GM18868 (cell line): ENCODE data around the gene HPN.
"Not testable (repeated sequence)": the region's sequence is repeated elsewhere in the genome, so short reads cannot be mapped to it uniquely, and the experiment has no call there.

Experiments used
- ATAC-seq: cut with Tn5 transposase; IDR thresholded peaks from one replicate; pipeline ENCODE4 v1.9.1; 2021; ENCODE audit warnings: mild to moderate bottlenecking, moderate library complexity; ENCODE audit not compliant: unreplicated experiment

HPN gene

DNA sequence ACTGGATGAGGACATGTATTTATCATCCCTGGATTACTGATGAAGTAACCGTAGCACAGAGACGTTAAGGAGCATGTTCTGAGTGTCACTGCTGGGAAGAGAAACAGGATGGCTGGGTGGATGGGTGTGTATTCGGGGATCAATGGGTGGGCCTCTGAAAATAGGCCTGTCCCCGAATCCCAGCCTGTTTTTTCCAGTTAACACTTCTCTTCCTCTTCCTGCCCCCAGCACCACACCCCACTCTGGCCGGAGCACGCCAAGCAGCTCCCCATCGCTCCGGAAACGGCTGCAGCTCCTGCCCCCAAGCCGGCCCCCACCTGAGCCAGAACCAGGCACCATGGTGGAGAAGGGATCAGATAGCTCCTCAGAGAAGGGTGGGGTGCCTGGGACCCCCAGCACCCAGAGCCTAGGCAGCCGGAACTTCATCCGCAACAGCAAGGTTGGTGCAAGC, 32.6 kb upstream of the HPN start:
- no peak for ATAC-seq

DNA sequence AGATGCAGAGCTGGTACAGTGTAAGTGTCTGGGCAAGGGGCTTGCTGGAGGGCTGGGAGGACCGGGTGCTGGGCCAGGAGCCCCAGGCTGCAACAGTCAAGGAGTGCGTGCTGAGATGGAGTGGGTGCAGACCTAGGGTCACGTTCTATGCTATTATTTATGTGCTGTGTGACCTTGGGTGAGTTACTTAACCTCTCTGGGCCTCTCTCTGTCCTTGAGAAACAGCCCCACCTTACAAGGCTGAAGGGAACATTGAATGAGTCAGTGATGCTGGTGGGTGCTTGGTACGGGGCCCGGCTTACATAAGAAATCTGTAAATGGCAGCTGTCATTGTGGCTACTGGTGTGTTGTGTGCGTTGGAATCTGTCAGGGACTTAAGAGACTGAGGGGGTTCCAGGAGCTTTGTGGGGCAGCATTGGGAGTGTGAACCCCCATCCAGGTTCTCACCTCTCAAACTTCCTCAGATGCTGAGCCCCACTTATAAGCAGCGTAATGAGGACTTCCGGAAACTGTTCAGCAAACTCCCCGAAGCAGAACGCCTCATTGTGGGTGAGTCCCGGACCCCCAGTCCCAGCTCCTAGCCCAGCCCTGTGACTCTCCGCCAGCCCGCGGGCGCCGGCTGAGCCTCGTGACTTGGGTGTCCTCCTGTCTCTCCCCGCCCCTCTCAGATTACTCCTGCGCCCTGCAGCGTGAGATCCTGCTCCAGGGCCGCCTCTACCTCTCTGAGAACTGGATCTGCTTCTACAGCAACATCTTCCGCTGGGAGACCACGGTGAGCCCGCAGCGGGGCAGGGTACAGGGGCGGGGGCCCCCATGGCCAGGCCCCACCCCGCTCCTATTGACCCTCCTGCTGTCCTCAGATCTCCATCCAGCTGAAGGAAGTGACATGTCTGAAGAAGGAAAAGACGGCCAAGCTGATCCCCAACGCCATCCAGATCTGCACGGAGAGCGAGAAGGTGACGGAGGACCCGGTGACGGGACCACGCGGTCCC, 31.8 kb upstream of the HPN start:
- ATAC-seq = no peak

DNA sequence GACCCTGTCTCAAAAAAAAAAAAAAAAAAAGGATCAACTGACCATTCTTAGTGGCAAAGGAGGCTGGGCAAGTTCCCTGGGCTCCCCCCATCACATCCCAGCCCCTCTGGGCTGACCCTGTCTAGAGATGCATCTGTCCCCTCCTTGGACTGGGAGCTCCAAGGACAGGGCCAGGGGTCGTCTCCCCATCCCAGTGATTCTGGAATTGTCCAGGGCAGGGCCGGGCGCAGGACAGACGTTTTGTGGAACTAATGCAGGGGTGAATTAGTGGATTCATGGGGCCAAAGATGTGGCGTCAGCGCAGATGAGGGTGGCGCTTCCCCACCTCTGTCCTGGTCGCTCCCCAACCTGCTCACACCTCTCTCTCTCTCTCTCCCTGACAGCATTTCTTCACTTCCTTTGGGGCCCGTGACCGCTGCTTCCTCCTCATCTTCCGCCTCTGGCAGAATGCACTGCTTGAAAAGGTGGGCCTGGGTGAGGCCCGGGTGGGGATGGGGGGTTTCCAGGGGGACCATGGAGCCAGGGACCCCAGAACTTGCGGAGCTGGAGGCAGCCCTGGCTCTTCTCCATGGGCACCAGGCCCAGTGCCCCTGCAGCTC, 30.3 kb upstream of the HPN start:
- ATAC-seq = no peak

DNA sequence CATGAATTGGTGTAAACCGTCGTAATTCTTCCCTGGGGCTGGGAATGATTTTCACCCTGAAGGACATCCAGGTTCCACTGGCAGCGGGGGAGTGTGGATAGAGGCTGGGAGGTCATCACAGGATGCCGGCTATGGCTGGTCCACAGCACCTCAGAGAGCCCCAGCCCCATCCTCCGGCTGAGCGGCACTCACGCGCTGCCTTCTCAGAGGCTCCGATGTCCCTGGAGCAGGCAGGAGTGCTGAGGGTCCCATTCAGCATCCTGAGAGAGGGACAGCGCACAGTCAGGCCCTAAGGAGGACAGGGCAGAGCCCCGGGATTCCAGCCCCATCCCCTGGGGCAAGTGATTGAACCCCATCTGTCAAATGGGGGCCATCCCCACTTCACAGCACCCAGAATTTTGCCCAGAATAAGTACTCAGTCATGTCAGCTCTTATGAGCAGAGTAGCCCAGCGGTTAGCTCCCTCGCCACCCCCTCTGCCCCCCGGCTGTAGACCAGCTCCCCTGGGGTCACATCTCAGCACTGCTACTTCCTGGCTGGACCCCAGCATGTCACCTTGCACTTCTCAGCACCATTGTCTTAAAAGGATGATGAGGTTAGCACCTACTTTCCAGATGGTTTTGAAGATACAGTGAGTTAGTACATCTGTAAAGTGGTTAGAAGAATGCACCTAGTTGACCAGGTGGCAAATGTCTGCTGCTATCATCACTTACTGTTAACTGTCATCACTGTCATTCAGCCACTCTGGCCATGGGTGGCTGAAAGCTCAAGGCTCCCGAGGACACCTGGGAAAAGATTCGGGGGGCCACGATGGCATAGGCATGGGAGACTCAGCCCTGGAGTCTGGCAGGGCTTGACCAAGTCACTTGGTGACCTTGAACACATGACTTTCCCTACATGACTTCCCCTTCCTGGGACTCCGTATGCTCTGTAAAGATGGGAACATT, 29.5 kb upstream of the HPN start:
- ATAC-seq = no peak

DNA sequence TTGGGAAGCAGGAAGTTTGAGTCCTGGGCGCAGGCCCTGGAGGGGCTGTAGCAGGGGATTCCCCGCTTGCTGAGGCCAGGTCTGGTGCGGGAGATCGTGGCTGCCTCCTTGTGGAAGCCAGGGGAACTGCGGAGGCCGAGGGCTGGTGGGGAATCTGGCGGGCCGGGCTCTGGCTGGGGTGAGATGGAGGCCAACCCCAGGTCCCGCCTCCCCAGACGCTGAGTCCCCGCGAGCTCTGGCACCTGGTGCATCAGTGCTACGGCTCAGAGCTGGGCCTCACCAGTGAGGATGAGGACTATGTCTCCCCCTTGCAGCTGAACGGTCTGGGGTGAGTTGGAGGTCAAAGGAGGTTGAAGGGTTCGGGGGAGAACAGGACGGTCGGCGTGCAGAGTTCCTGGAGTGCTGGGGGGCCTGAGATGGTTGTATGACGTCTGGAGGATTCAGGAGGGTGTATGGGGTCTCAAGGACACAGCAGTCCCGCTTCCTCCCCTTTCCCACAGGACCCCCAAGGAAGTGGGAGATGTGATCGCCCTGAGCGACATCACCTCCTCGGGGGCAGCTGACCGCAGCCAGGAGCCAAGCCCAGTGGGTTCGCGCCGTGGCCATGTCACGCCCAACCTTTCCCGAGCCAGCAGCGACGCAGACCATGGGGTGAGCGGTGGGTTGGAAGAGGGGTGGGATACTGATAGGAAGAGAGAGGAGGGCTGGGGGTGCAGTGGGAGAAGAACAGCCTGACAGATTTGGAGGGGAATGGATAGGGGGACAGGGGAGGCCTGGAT, 28.3 kb upstream of the HPN start:
- no peak for ATAC-seq

DNA sequence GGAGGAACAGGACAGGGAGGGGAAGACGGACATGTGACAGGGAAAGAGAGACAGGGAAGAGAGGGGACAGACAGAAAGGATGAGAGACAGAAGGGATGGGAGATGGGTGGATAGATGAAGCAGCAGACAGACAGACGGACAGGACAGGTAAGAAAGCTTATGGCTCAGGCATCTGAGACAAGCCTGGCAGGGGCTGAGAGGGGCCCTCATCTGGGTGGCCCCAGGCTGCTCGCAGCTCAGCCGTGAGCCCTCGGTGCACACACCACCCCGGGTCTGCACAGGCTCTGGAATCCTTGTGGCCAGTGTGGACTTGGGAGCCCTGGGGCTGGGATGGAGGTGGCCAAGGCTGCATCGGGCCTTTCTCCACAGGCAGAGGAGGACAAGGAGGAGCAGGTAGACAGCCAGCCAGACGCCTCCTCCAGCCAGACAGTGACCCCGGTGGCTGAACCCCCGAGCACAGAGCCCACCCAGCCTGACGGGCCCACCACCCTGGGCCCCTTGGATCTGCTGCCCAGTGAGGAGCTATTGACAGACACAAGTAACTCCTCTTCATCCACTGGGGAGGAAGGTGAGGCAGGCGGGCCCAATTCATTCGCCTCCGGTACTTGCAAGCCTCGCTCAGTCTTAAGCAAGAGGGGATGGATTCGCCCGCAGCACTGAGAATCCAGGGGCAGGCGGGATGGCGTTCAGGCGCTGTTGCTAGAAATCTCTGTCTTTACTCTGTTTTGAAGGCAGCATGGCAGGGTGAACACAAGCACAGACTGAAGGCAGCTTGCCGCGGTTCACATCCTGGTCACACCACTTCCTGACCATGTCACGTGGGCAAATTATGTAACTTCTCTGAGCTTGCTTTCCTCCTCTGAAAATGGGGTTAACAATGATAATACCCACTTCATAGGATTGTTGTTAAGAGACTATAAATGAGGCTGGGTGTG, 27.4 kb upstream of the HPN start:
- ATAC-seq = no peak

DNA sequence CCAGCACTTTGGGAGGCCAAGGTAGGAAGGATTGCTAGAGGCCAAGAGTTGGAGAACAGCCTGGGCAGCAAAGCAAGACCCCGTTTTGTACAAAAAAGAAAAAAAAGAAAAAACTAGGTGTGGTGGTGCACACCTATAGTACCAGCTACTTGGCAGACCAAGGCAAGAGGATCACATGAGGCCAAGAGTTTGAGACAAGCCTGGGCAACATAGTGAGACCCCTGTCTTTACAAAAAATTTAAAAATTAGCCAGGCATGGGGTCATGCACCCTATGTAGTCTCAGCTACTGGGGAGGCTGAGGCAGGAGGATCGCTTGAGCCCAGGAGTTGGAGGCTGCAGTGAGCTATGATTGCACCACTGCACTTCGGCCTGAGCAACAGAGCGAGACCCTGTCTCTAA, 26.7 kb upstream of the HPN start:
- ATAC-seq = not testable (repeated sequence)

DNA sequence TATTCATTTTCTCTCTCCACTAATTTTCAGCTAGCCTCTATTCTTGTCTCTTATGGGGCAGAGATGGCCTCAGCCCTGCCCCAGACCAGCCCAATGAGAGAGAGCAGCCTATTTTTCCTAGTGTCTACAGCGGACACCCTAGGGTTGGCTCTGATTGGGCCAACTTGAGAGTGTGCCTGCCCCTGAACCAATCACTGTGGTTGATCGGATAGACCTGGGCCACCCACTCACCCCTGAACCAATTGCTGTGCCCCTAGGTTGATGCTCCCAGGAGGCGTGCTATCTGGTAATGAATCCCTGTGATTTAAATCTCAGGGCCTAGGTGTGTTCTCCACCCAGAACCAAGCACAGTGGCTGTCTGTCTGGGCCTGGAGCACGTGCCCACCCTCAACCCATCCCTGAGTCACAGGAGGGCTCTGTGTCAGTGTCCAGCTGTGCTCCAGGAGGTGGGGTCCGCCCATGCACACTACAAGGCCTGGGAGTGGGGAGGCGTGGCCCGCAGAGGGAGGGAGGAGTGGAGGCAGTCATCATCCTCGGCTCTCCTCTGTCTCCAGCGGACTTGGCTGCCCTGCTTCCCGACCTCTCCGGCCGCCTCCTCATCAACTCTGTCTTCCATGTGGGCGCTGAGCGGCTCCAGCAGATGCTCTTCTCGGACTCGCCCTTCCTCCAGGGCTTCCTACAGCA, 26.1 kb upstream of the HPN start:
- ATAC-seq = no peak

DNA sequence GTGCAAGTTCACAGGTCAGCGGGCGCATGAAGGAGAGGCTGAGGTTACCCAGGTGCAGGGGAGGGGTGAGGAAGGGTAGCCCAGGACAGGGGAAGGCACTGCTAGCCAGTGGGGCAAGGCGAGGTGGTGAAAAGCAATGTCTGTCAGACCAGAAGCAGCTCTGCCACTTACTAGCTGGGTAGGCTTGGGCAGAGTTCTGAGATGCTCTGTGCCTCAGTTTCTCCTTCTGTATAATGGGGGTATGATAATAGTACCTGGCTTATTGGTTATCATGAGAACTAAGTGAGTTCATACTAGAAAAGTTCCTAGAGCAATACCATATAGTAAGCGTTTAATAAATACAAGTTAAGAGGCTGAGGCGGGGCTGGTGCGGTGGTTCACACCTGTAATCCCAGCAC, 25.6 kb upstream of the HPN start:
- no peak for ATAC-seq

DNA sequence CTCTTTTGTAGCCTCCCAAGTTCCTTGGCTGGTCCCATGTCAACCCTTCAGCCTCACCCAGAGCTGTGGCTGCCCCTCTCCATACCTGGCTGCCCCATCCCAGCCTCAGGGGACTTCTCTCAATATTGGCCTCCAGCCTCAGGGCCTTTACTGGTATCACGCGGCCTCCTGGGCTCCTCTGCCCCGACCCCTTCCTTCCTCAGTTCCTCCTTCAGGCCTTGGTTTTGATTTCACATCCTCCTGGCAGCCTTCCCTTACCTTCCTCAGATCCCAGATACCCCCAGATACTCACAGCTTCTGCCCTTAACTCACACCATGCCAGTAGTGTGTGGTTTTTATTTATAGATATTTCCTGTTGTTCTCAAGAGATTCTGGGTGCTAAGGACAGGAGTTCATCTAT, 24.0 kb upstream of the HPN start:
- no peak for ATAC-seq

DNA sequence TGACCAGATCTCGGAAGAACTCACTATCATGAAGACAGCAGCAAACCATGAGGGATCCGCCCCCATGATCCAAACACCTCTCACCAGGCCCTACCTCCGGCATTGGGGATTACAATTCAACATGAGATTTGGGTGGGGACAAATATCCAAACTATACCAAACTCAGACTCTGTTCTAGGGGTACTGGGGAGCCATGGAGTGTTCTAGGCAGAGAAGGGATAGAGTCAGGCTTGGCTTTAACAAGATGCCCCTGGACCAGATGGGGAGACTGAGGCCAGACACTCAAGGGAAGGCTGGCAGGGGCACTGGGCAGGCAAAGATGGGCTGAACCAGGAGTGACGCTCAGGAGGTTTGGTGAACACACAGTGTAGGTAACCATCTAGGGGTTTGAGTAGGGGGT, 23.1 kb upstream of the HPN start:
- no peak for ATAC-seq

DNA sequence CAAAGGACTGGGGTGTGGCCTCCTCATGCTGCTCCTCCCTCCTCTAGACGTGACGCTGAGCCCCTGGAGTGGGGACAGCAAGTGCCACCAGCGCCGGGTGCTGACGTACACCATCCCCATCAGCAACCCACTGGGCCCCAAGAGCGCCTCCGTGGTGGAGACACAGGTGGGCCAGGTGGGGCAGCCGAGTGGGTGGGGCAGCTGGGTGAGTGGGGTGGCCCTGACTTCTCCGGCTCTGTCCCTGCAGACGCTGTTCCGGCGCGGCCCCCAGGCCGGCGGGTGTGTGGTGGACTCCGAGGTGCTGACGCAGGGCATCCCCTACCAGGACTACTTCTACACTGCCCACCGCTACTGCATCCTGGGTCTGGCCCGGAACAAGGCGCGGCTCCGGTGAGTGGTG, 22.4 kb upstream of the HPN start:
- ATAC-seq = no peak

DNA sequence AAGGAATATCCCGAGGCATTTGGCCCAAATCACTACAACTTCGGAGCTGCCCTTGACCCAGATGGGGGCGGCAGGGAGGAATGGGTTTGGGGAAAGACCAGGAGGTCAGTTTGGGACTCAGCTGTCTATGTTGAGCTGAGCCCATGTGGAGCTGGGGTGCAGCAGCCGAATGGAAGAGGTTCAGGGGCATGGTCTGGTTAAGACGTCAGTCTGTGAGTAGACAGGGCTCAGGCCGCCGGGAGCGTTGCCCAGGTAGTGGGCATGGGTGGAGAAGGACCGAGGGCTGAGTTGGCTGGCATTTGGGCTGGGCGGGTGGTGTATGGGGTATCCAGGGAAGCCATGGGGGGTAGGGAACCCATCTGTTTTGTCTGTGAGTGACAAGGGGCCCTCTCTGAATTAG, 20.5 kb upstream of the HPN start:
- ATAC-seq = no peak

DNA sequence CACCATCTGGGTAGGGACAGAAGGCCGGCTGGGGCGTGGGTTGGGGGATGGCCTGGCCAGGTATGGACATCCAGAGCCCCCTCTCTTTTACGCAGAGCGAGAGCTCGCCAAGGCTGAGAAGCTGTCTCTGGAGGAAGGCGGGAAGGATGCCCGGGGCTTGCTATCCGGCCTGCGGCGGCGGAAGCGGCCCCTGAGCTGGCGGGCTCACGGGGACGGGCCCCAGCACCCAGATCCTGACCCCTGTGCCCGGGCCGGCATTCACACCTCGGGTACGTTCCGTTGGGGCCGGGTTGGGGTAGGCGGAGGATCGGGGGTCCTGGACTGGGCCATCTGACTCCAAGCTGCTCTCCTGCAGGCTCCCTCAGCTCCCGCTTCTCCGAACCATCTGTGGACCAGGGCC, 19.9 kb upstream of the HPN start:
- no peak for ATAC-seq

DNA sequence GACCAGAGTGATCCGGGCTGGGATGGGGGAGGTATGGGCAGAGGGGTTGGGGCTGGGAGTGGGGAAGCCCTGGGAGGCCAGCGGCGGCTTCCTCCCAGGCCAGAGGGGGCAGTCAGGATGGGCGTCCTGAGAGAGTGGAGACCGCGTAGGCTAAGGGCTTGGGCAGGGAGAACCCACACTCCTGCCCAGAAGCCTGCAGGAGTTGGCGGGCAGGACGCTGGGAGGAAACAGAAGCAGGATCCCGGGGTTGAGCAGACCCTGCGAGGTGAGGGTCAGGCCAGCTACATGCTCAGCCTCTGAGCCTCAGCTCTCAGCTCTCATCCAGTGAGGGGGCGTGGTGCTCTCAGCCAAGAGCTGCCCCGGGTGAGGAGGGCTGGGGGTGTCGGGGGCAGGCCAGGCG, 19.1 kb upstream of the HPN start:
- no peak for ATAC-seq

DNA sequence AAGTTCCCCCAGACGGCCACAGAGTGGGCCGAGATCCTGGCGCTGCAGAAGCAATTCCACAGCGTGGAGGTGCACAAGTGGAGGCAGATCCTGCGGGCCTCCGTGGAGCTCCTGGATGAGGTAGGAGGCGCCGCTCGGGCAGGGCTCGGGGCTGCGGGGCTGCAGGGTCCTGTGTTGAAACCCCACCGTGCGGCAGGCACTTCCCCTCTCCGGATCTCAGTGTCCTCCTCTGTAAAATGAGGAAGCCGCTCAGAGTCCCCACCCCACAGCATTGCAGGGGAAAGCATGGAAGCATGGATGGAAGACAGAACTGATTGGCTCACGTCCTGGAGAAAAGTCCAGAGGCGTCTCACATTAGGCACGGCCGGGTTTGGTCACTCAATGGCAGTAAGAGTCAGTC, 18.1 kb upstream of the HPN start:
- ATAC-seq = no peak

DNA sequence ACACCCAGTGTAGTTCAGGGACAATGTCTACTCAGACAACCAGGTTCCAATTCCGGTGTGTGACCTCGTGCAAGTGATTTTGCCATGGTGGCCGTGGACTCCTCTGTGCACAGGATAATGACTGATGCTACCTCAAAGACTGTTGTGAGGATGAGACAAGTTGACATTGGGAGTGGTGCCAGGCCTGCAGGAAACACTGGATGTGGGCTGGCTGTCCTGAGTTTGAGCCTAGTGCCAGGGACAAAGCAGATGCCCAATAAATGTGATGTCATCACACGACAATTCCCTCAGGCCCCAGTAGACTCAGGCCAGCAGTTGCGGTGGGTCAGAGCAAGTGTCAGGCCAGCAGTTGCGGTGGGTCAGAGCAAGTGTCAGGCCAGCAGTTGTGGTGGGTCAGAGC, 17.4 kb upstream of the HPN start:
- ATAC-seq = no peak

DNA sequence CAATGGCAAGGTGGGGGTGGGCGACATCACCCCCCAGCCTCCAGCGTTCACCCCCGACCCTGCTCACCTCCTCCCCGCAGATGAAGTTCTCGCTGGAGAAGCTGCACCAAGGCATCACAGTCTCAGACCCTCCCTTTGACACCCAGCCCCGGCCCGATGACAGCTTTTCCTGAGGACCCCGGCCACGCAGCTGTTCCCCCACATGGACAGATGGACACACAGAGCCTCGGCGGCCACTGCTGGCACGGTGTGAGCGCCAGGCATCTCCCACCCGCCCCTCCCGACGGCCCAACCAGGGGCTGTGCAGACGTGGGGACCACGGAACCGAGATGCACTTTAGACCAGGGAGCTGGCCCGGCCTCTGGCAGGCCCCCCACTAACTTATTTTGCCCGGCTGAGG, 15.6 kb upstream of the HPN start:
- ATAC-seq = no peak

DNA sequence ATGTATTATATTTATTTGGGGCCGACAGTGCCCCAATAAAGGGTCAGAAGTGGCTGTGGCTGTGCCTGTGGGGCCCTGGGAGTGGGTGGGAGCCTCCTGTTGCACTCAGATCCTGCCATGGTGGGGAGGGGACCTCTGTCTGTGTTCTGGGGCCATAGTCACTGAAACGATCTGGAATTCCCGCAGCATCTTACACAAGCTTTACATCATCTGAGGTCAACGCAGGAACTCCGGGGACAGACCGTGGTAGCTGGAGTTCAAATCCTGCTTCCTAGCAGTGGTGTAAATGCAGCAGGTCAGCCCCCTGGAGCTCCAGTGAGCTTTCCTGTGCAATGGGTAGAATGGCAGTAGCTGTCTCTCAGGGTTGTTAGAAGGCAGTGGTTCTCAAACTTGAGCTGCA, 15.1 kb upstream of the HPN start:
- ATAC-seq = no peak
